DOHH2 (cell line): ENCODE data around the gene FTO.

Source experiments
- H3F3A ChIP-seq: fragments of 200-600 bp; sonication (generic), shearing (Covaris generic); 2 replicates; pipeline ENCODE4 v1.6.0; 2016; ENCODE audit warnings: antibody characterized with exemption, mild to moderate bottlenecking; ENCODE audit not compliant: control insufficient read depth, insufficient read depth
- H3K27ac ChIP-seq: fragments of 200-600 bp; sonication (generic); 2 replicates; pipeline ENCODE4 v1.5.1; 2014; ENCODE audit warnings: low read depth, mild to moderate bottlenecking, low read length, moderate library complexity
- H3K27me3 ChIP-seq: fragments of 200-600 bp; sonication (generic); 2 replicates; pipeline ENCODE4 v1.6.1; 2014; ENCODE audit warnings: mild to moderate bottlenecking, low read length, mixed read lengths; ENCODE audit not compliant: control insufficient read depth
- H3K36me3 ChIP-seq: fragments of 200-600 bp; sonication (generic); 2 replicates; pipeline ENCODE4 v1.6.1; 2014; ENCODE audit warnings: mild to moderate bottlenecking, low read length, moderate library complexity, mixed read lengths; ENCODE audit not compliant: control insufficient read depth
- H3K4me1 ChIP-seq: fragments of 200-600 bp; sonication (generic); 2 replicates; pipeline ENCODE4 v1.6.1; 2014; ENCODE audit warnings: mild to moderate bottlenecking, low read length, mixed read lengths; ENCODE audit not compliant: control insufficient read depth
- H3K4me2 ChIP-seq: fragments of 200-600 bp; sonication (generic); 2 replicates; pipeline ENCODE4 v1.6.0; 2014; ENCODE audit warnings: mild to moderate bottlenecking, low read length, moderate library complexity
- H3K4me3 ChIP-seq: fragments of 200-600 bp; sonication (generic); 2 replicates; pipeline ENCODE4 v1.5.1; 2014; ENCODE audit warnings: mild to moderate bottlenecking, low read length, mixed read lengths
- H3K79me2 ChIP-seq: fragments of 200-600 bp; sonication (generic); 2 replicates; pipeline ENCODE4 v1.6.1; 2014; ENCODE audit warnings: mild to moderate bottlenecking, low read length, mixed read lengths; ENCODE audit not compliant: control insufficient read depth
- H3K9me2 ChIP-seq: fragments of 200-600 bp; sonication (generic); replicated peaks from 2 replicates; pipeline ENCODE4 v1.6.1; 2014; ENCODE audit warnings: mild to moderate bottlenecking, low read length, mixed read lengths; ENCODE audit not compliant: control insufficient read depth
- H3K9me3 ChIP-seq: fragments of 200-600 bp; sonication (generic); 2 replicates; pipeline ENCODE4 v1.6.1; 2014; ENCODE audit warnings: antibody characterized with exemption, low read length, mixed read lengths; ENCODE audit not compliant: control insufficient read depth, insufficient read depth
- H4K20me1 ChIP-seq: fragments of 200-600 bp; sonication (generic); 2 replicates; pipeline ENCODE4 v1.6.0; 2014; ENCODE audit warnings: low read depth, mild to moderate bottlenecking, antibody characterized with exemption, low read length, moderate library complexity; ENCODE audit not compliant: control insufficient read depth, insufficient read depth
- CTCF ChIP-seq: fragments of 200-600 bp; sonication (generic); IDR thresholded peaks from one replicate; pipeline ENCODE4 v1.5.1; 2014; ENCODE audit warnings: antibody characterized with exemption, mild to moderate bottlenecking, low read depth, low read length; ENCODE audit not compliant: poor library complexity, severe bottlenecking
- EZH2phosphoT487 ChIP-seq: fragments of 200-600 bp; sonication (generic); IDR thresholded peaks from 2 replicates; pipeline ENCODE4 v1.6.1; 2017; ENCODE audit warnings: borderline replicate concordance, mild to moderate bottlenecking, antibody characterized with exemption, low read length, moderate library complexity, mixed read lengths

Gene FTO

GRCh38 chr16:54163197-54163843 is 459.4 kb downstream of the FTO start:
- TF ChIP-seq CTCF: no peak
- no peak for TF ChIP-seq EZH2phosphoT487
- no peak overlapping the region for H3K27ac ChIP-seq
- no peaks in the 10 kb centered on the region for H3K79me2 ChIP-seq
- H3K4me1 ChIP-seq: no peaks in the 10 kb centered on the region
- no peaks in the 10 kb centered on the region for H3K9me2 ChIP-seq
- H3K27me3 ChIP-seq: no peaks in the 10 kb centered on the region
- no peak overlapping the region for H3K4me3 ChIP-seq
- H4K20me1 ChIP-seq: no peaks in the 10 kb centered on the region
- H3K4me2 ChIP-seq: no peak overlapping the region
- H3F3A ChIP-seq: no peaks in the 10 kb centered on the region
- no peaks in the 10 kb centered on the region for H3K9me3 ChIP-seq
- no peaks in the 10 kb centered on the region for H3K36me3 ChIP-seq

- Histone ChIP-seq H3K36me3 (no peaks in the 10 kb centered on the region), H3K4me1 (no peaks in the 10 kb centered on the region), H3K9me3 (no peaks in the 10 kb centered on the region), H3K27me3 (no peaks in the 10 kb centered on the region), H4K20me1 (no peaks in the 10 kb centered on the region), H3F3A (no peaks in the 10 kb centered on the region), H3K9me2 (no peaks in the 10 kb centered on the region), H3K27ac (no peak overlapping the region), H3K4me3 (no peak overlapping the region), H3K4me2 (no peak overlapping the region), H3K79me2 (no peaks in the 10 kb centered on the region)
- TF ChIP-seq EZH2phosphoT487: no peak
- no peak for TF ChIP-seq CTCF
Observed at GRCh38 chr16:54164789-54165173, 460.8 kb downstream of the FTO start.

- TF ChIP-seq EZH2phosphoT487 (no peak), CTCF (no peak)
- H3K4me3 ChIP-seq: no peak overlapping the region
- H3K79me2 ChIP-seq: no peaks in the 10 kb centered on the region
- H3F3A ChIP-seq: no peaks in the 10 kb centered on the region
- H3K36me3 ChIP-seq: no peaks in the 10 kb centered on the region
- H3K9me3 ChIP-seq: no peaks in the 10 kb centered on the region
- H4K20me1 ChIP-seq: no peaks in the 10 kb centered on the region
- no peaks in the 10 kb centered on the region for H3K4me1 ChIP-seq
- H3K27me3 ChIP-seq: no peaks in the 10 kb centered on the region
- no peak overlapping the region for H3K27ac ChIP-seq
- H3K9me2 ChIP-seq: no peaks in the 10 kb centered on the region
- no peak overlapping the region for H3K4me2 ChIP-seq
Observed at GRCh38 chr16:54165174-54165911, 461.4 kb downstream of the FTO start.
